WTC11 (cell line): ENCODE data around the gene ZNF516.

Experiments
- ARID4B ChIP-seq: sonication (generic); formaldehyde crosslinking; IDR thresholded peaks from 2 replicates; pipeline ENCODE4 v1.8.0; 2023; ENCODE audit warnings: missing genetic modification reagents, mild to moderate bottlenecking, borderline replicate concordance
- CREB1 ChIP-seq: sonication (generic); formaldehyde crosslinking; IDR thresholded peaks from 2 replicates; pipeline ENCODE4 v1.8.0; 2023; ENCODE audit warnings: mild to moderate bottlenecking, missing genetic modification reagents
- NR3C1 ChIP-seq: sonication (generic); formaldehyde crosslinking; conservative IDR thresholded peaks from 2 replicates; pipeline ENCODE4 v1.8.1; 2023; ENCODE audit warnings: low read depth, mild to moderate bottlenecking, missing genetic modification reagents
- USF1 ChIP-seq: sonication (generic); formaldehyde crosslinking; IDR thresholded peaks from 2 replicates; pipeline ENCODE4 v1.8.0; 2022; ENCODE audit warnings: mild to moderate bottlenecking, missing genetic modification reagents
- ZNF263 ChIP-seq: sonication (generic); formaldehyde crosslinking; IDR thresholded peaks from 2 replicates; pipeline ENCODE4 v1.8.1; 2022; ENCODE audit warnings: low read depth, mild to moderate bottlenecking, moderate library complexity, missing genetic modification reagents
- ZNF512 ChIP-seq: sonication (generic); formaldehyde crosslinking; IDR thresholded peaks from 2 replicates; pipeline ENCODE4 v1.8.1; 2022; ENCODE audit warnings: missing genetic modification reagents, borderline replicate concordance
- TF ChIP-seq, protein P1 (sequence below): fragments of 200-600 bp; IDR thresholded peaks from 2 replicates; pipeline ENCODE4 v1.8.0; 2022; ENCODE audit warnings: antibody characterized with exemption
- TF ChIP-seq, protein P2 (sequence below): sonication (generic); formaldehyde crosslinking; IDR thresholded peaks from 2 replicates; pipeline ENCODE4 v1.8.1; 2022; ENCODE audit warnings: low read depth, missing genetic modification reagents, borderline replicate concordance
- TF ChIP-seq, protein P3 (sequence below): sonication (generic); formaldehyde crosslinking; IDR thresholded peaks from 2 replicates; pipeline ENCODE4 v1.8.1; 2023; ENCODE audit warnings: mild to moderate bottlenecking, missing genetic modification reagents

GRCh38 chr18:76369791-76370190 is 125.3 kb downstream of the ZNF516 start:
- TF ChIP-seq, protein P1, sequence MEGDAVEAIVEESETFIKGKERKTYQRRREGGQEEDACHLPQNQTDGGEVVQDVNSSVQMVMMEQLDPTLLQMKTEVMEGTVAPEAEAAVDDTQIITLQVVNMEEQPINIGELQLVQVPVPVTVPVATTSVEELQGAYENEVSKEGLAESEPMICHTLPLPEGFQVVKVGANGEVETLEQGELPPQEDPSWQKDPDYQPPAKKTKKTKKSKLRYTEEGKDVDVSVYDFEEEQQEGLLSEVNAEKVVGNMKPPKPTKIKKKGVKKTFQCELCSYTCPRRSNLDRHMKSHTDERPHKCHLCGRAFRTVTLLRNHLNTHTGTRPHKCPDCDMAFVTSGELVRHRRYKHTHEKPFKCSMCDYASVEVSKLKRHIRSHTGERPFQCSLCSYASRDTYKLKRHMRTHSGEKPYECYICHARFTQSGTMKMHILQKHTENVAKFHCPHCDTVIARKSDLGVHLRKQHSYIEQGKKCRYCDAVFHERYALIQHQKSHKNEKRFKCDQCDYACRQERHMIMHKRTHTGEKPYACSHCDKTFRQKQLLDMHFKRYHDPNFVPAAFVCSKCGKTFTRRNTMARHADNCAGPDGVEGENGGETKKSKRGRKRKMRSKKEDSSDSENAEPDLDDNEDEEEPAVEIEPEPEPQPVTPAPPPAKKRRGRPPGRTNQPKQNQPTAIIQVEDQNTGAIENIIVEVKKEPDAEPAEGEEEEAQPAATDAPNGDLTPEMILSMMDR = no peak
- TF ChIP-seq ZNF512 (CRISPR knock-in tag) = no peak
- TF ChIP-seq, protein P2, sequence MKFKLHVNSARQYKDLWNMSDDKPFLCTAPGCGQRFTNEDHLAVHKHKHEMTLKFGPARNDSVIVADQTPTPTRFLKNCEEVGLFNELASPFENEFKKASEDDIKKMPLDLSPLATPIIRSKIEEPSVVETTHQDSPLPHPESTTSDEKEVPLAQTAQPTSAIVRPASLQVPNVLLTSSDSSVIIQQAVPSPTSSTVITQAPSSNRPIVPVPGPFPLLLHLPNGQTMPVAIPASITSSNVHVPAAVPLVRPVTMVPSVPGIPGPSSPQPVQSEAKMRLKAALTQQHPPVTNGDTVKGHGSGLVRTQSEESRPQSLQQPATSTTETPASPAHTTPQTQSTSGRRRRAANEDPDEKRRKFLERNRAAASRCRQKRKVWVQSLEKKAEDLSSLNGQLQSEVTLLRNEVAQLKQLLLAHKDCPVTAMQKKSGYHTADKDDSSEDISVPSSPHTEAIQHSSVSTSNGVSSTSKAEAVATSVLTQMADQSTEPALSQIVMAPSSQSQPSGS (CRISPR knock-in tag) = no peak
- TF ChIP-seq NR3C1 (CRISPR knock-in tag) = no peak
- no peak for TF ChIP-seq USF1
- no peak for TF ChIP-seq ZNF263
- no peak for TF ChIP-seq CREB1 (CRISPR knock-in tag)
- no peak for TF ChIP-seq ARID4B (CRISPR knock-in tag)
- TF ChIP-seq, protein P3, sequence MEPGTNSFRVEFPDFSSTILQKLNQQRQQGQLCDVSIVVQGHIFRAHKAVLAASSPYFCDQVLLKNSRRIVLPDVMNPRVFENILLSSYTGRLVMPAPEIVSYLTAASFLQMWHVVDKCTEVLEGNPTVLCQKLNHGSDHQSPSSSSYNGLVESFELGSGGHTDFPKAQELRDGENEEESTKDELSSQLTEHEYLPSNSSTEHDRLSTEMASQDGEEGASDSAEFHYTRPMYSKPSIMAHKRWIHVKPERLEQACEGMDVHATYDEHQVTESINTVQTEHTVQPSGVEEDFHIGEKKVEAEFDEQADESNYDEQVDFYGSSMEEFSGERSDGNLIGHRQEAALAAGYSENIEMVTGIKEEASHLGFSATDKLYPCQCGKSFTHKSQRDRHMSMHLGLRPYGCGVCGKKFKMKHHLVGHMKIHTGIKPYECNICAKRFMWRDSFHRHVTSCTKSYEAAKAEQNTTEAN = no peak
